SH-SY5Y (cell line): Measurements from ENCODE around the gene SCN9A.

Experiments
- GATA2 ChIP-seq: IDR thresholded peaks from 2 replicates; pipeline ENCODE4 v1.6.1; 2011; ENCODE audit warnings: mild to moderate bottlenecking, low read depth, low read length
- GATA3 ChIP-seq: IDR thresholded peaks from 2 replicates; pipeline ENCODE4 v1.6.1; 2011; ENCODE audit warnings: low read depth, mild to moderate bottlenecking, low read length, moderate library complexity

DNA sequence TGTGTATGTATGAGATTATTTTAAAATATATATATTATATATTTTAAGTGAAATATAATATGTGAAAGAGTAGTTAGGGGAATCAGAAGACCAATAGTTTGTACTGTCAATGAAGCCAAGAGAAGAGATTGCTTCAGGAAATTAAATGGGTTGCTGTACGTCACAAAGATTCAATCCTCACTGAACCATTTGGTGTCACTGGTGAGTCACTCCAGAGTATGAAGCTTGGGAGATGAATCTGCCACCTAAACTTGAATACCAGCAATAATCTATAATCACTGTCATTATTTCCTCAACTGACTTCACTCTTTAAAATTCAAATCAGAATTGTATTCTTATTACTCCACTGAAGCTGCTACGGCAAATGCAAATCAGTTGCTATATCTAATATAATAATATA, 41.9 kb upstream of the SCN9A start:
- TF ChIP-seq GATA2 (no peak), GATA3 (no peak)
